ENCODE results near the gene EBF3. TPM values are rescaled to one million over a fixed set of nuclear protein-coding genes. Genes with fewer than 3 reads are reported as not detected.

EBF3 gene
- total RNA-seq, 1 experiment from 2014 or later, result 56.2 TPM

- no peak for DNase-seq (ENCODE audit: low spot score)
- no peaks in the 10 kb centered on the region for H3K9me3 ChIP-seq (ENCODE audit: low read depth, low read length, poor library complexity, severe bottlenecking)
- no peak for TF ChIP-seq EZH2 (IDR thresholded peaks at IDR 0.05; ENCODE audit: borderline replicate concordance, low read depth, low read length, poor library complexity, severe bottlenecking)
- ChIA-PET CTCF (no interaction called here), POLR2A (ENCODE audit: low non-redundant PET) (no interaction called here)
- H3K36me3 ChIP-seq (ENCODE audit: insufficient read depth, low read length, poor library complexity, severe bottlenecking), result peaks cover 21% of the 10 kb centered on the region
- no TSS peak for BruUV-seq (replicated peaks)
- no peaks in the 10 kb centered on the region for H3K27me3 ChIP-seq (replicated peaks; ENCODE audit: insufficient read depth, low read depth, low read length, poor library complexity)
- intact Hi-C loops (cut with micrococcal nuclease; ENCODE audit: unreplicated experiment), result no loop called here
- no peak overlapping the region for H3K4me3 ChIP-seq (ENCODE audit: low read depth, low read length, poor library complexity, severe bottlenecking)
- peaks cover 15% of the 10 kb centered on the region for H3K4me1 ChIP-seq (ENCODE audit: insufficient read depth, low read length, poor library complexity, severe bottlenecking)
- no peak overlapping the region for H3K27ac ChIP-seq (ENCODE audit: low read depth, low read length, poor library complexity, severe bottlenecking)
These were observed 131.3 kb downstream of the EBF3 start for GRCh38 chr10:129832573-129833467.

- POLR2A ChIA-PET (ENCODE audit: low non-redundant PET), result no interaction called here
These were observed 132.9 kb downstream of the EBF3 start for GRCh38 chr10:129831150-129831549.

DNA sequence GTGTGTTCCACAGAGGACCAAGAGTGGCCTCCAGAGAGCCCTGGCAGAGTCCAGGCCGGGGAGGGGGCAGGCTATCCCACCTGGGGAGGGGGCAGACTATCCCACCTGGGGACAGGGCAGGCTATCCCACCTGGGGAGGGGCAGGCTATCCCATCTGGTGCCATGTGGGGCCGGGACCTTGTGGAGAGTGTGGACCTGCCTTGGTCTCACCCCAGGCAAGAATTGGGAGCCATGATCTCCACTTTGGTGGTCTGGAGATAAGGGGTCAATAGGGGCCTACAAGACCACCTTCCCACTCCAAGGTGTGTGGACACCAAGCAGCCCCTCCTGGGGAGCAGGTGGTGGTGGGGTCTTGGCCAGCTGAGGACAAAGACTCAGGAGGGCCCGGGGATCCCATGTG lies 138.2 kb downstream of the EBF3 start:
- no peak for TF ChIP-seq EZH2 (IDR thresholded peaks at IDR 0.05; ENCODE audit: borderline replicate concordance, low read depth, low read length, poor library complexity, severe bottlenecking)
- TF ChIP-seq, protein P1, sequence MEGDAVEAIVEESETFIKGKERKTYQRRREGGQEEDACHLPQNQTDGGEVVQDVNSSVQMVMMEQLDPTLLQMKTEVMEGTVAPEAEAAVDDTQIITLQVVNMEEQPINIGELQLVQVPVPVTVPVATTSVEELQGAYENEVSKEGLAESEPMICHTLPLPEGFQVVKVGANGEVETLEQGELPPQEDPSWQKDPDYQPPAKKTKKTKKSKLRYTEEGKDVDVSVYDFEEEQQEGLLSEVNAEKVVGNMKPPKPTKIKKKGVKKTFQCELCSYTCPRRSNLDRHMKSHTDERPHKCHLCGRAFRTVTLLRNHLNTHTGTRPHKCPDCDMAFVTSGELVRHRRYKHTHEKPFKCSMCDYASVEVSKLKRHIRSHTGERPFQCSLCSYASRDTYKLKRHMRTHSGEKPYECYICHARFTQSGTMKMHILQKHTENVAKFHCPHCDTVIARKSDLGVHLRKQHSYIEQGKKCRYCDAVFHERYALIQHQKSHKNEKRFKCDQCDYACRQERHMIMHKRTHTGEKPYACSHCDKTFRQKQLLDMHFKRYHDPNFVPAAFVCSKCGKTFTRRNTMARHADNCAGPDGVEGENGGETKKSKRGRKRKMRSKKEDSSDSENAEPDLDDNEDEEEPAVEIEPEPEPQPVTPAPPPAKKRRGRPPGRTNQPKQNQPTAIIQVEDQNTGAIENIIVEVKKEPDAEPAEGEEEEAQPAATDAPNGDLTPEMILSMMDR (conservative IDR thresholded peaks at IDR 0.05; ENCODE audit: low read depth, low read length), result no peak
- no peaks in the 10 kb centered on the region for H3K4me1 ChIP-seq (ENCODE audit: insufficient read depth, low read length, poor library complexity, severe bottlenecking)
- H3K27ac ChIP-seq (ENCODE audit: low read depth, low read length, poor library complexity, severe bottlenecking), result no peak overlapping the region
- no peak overlapping the region for H3K4me3 ChIP-seq (ENCODE audit: low read depth, low read length, poor library complexity, severe bottlenecking)
- POLR2A ChIA-PET (ENCODE audit: low non-redundant PET), result no interaction called here
- no peaks in the 10 kb centered on the region for H3K27me3 ChIP-seq (replicated peaks; ENCODE audit: insufficient read depth, low read depth, low read length, poor library complexity)
- DNase-seq (ENCODE audit: low spot score), result no peak
- intact Hi-C loops (cut with micrococcal nuclease; ENCODE audit: unreplicated experiment), result no loop called here
- CTCF ChIA-PET, result no interaction called here
- H3K36me3 ChIP-seq (ENCODE audit: insufficient read depth, low read length, poor library complexity, severe bottlenecking), result no peaks in the 10 kb centered on the region
- BruUV-seq (replicated peaks), result no TSS peak
- H3K9me3 ChIP-seq (ENCODE audit: low read depth, low read length, poor library complexity, severe bottlenecking), result no peaks in the 10 kb centered on the region

More at GRCh38 chr10:129831150-129831549, 132.9 kb downstream of the EBF3 start:
- BruUV-seq (replicated peaks), result no TSS peak
- Histone ChIP-seq H3K9me3 (ENCODE audit: low read depth, low read length, poor library complexity, severe bottlenecking) (no peaks in the 10 kb centered on the region), H3K4me1 (ENCODE audit: insufficient read depth, low read length, poor library complexity, severe bottlenecking) (peaks cover 15% of the 10 kb centered on the region), H3K4me3 (ENCODE audit: low read depth, low read length, poor library complexity, severe bottlenecking) (no peak overlapping the region), H3K36me3 (ENCODE audit: insufficient read depth, low read length, poor library complexity, severe bottlenecking) (peaks cover 11% of the 10 kb centered on the region), H3K27ac (ENCODE audit: low read depth, low read length, poor library complexity, severe bottlenecking) (no peak overlapping the region), H3K27me3 (replicated peaks; ENCODE audit: insufficient read depth, low read depth, low read length, poor library complexity) (no peaks in the 10 kb centered on the region)
- CTCF ChIA-PET, result interaction anchor here (0.7 kb wide), 1 partner anchor 41 kb away, joined by 3 read pairs; no protein-coding TSS in a partner anchor
- DNase-seq (ENCODE audit: low spot score), result no peak
- intact Hi-C loops (cut with micrococcal nuclease; ENCODE audit: unreplicated experiment), result no loop called here
- TF ChIP-seq, protein P1 (conservative IDR thresholded peaks at IDR 0.05; ENCODE audit: low read depth, low read length), result no peak
- no peak for TF ChIP-seq EZH2 (IDR thresholded peaks at IDR 0.05; ENCODE audit: borderline replicate concordance, low read depth, low read length, poor library complexity, severe bottlenecking)

Measured in A673 (cell line).